ENCODE data around the gene GDF15. TPM values are rescaled to one million over a fixed set of nuclear protein-coding genes. Genes with fewer than 3 reads are reported as not detected.
"Not testable (repeated sequence)": the region's sequence is repeated elsewhere in the genome, so short reads cannot be mapped to it uniquely, and the experiment has no call there.

Gene GDF15
- total and polyA plus RNA-seq, 9 donors = 0.33 to 1.8 (median 0.72) TPM

- Histone ChIP-seq H3K9me3 (replicated peaks; ENCODE audit: control insufficient read depth, low read depth, low read length) (no peaks in the 10 kb centered on the region), H3K4me1 (ENCODE audit: control insufficient read depth, insufficient read depth, low read length) (peaks cover 15% of the 10 kb centered on the region), H3K4me3 (ENCODE audit: low read length) (no peak overlapping the region), H3K36me3 (ENCODE audit: control insufficient read depth, insufficient read depth, low read length) (peaks cover 24% of the 10 kb centered on the region), H3K27ac (ENCODE audit: low read length) (no peak overlapping the region), H3K27me3 (ENCODE audit: control insufficient read depth, insufficient read depth, low read length) (no peaks in the 10 kb centered on the region)
- WGBS (ENCODE audit: insufficient coverage) = 96% methylated on average over 10 of the region's 17 CpGs
- DNase-seq = no peak
Measured at GRCh38 chr19:18362934-18363542, 22.9 kb upstream of the GDF15 start.

- Histone ChIP-seq H3K4me3 (ENCODE audit: low read length) (no peak overlapping the region), H3K36me3 (ENCODE audit: control insufficient read depth, insufficient read depth, low read length) (peaks cover 24% of the 10 kb centered on the region), H3K27me3 (ENCODE audit: control insufficient read depth, insufficient read depth, low read length) (no peaks in the 10 kb centered on the region), H3K9me3 (replicated peaks; ENCODE audit: control insufficient read depth, low read depth, low read length) (no peaks in the 10 kb centered on the region), H3K27ac (ENCODE audit: low read length) (no peak overlapping the region), H3K4me1 (ENCODE audit: control insufficient read depth, insufficient read depth, low read length) (peaks cover 15% of the 10 kb centered on the region)
- WGBS (ENCODE audit: insufficient coverage) = 42% methylated on average over 2 of the region's 6 CpGs
- DNase-seq = no peak
Measured at GRCh38 chr19:18363787-18364186, 22.2 kb upstream of the GDF15 start.

GRCh38 chr19:18364277-18364825 lies 21.6 kb upstream of the GDF15 start:
- Histone ChIP-seq H3K4me1 (ENCODE audit: control insufficient read depth, insufficient read depth, low read length) (peaks cover 15% of the 10 kb centered on the region), H3K27ac (ENCODE audit: low read length) (peak overlapping the region; percentile 89), H3K36me3 (ENCODE audit: control insufficient read depth, insufficient read depth, low read length) (peaks cover 20% of the 10 kb centered on the region)
- H3K4me3 ChIP-seq (ENCODE audit: low read length); H3K9me3 ChIP-seq (replicated peaks; ENCODE audit: control insufficient read depth, low read depth, low read length); H3K27me3 ChIP-seq (ENCODE audit: control insufficient read depth, insufficient read depth, low read length); DNase-seq: not testable (repeated sequence)
- 19% methylated on average over 6 of the region's 11 CpGs for WGBS (ENCODE audit: insufficient coverage)

- no peak overlapping the region for H3K4me3 ChIP-seq (ENCODE audit: low read length)
- peak; percentile 92 for DNase-seq
- 8% methylated on average over 13 of the region's 15 CpGs for WGBS (ENCODE audit: insufficient coverage)
Measured at GRCh38 chr19:18364826-18365528, 21.0 kb upstream of the GDF15 start.

GRCh38 chr19:18366021-18366435 lies 19.9 kb upstream of the GDF15 start:
- no peaks in the 10 kb centered on the region for H3K9me3 ChIP-seq (replicated peaks; ENCODE audit: control insufficient read depth, low read depth, low read length)
- no peak overlapping the region for H3K4me3 ChIP-seq (ENCODE audit: low read length)
- no peaks in the 10 kb centered on the region for H3K27me3 ChIP-seq (ENCODE audit: control insufficient read depth, insufficient read depth, low read length)
- H3K4me1 ChIP-seq (ENCODE audit: control insufficient read depth, insufficient read depth, low read length) = peaks cover 15% of the 10 kb centered on the region
- WGBS (ENCODE audit: insufficient coverage) = no CpG with 5 or more reads among the region's 2 CpGs
- H3K27ac ChIP-seq (ENCODE audit: low read length) = no peak overlapping the region
- DNase-seq = no peak
- peaks cover 12% of the 10 kb centered on the region for H3K36me3 ChIP-seq (ENCODE audit: control insufficient read depth, insufficient read depth, low read length)

More at GRCh38 chr19:18364826-18365528, 21.0 kb upstream of the GDF15 start:
- Histone ChIP-seq H3K27ac (ENCODE audit: low read length) (peak overlapping the region; percentile 89), H3K27me3 (ENCODE audit: control insufficient read depth, insufficient read depth, low read length) (no peaks in the 10 kb centered on the region), H3K4me1 (ENCODE audit: control insufficient read depth, insufficient read depth, low read length) (peaks cover 15% of the 10 kb centered on the region), H3K9me3 (replicated peaks; ENCODE audit: control insufficient read depth, low read depth, low read length) (no peaks in the 10 kb centered on the region), H3K36me3 (ENCODE audit: control insufficient read depth, insufficient read depth, low read length) (peaks cover 14% of the 10 kb centered on the region)

- no peak for DNase-seq
- Histone ChIP-seq H3K4me1 (ENCODE audit: control insufficient read depth, insufficient read depth, low read length) (peaks cover 22% of the 10 kb centered on the region), H3K36me3 (ENCODE audit: control insufficient read depth, insufficient read depth, low read length) (peaks cover 3% of the 10 kb centered on the region), H3K9me3 (replicated peaks; ENCODE audit: control insufficient read depth, low read depth, low read length) (no peaks in the 10 kb centered on the region), H3K4me3 (ENCODE audit: low read length) (no peak overlapping the region), H3K27ac (ENCODE audit: low read length) (no peak overlapping the region), H3K27me3 (ENCODE audit: control insufficient read depth, insufficient read depth, low read length) (no peaks in the 10 kb centered on the region)
- WGBS (ENCODE audit: insufficient coverage) = 52% methylated on average over 10 of the region's 15 CpGs
Measured at GRCh38 chr19:18368504-18369222, 17.3 kb upstream of the GDF15 start.

- Histone ChIP-seq H3K4me1 (ENCODE audit: control insufficient read depth, insufficient read depth, low read length) (peaks cover 23% of the 10 kb centered on the region), H3K4me3 (ENCODE audit: low read length) (no peak overlapping the region), H3K36me3 (ENCODE audit: control insufficient read depth, insufficient read depth, low read length) (no peaks in the 10 kb centered on the region), H3K27me3 (ENCODE audit: control insufficient read depth, insufficient read depth, low read length) (no peaks in the 10 kb centered on the region), H3K27ac (ENCODE audit: low read length) (peak overlapping the region; percentile 88), H3K9me3 (replicated peaks; ENCODE audit: control insufficient read depth, low read depth, low read length) (no peaks in the 10 kb centered on the region)
- WGBS (ENCODE audit: insufficient coverage) = 89% methylated on average over 1 of the region's 4 CpGs
- no peak for DNase-seq
Measured at GRCh38 chr19:18373407-18373891, 12.5 kb upstream of the GDF15 start.

- H3K36me3 ChIP-seq (ENCODE audit: control insufficient read depth, insufficient read depth, low read length) = no peaks in the 10 kb centered on the region
- peak; percentile 95 for DNase-seq
- no peaks in the 10 kb centered on the region for H3K27me3 ChIP-seq (ENCODE audit: control insufficient read depth, insufficient read depth, low read length)
- H3K9me3 ChIP-seq (replicated peaks; ENCODE audit: control insufficient read depth, low read depth, low read length) = no peaks in the 10 kb centered on the region
- WGBS (ENCODE audit: insufficient coverage) = 28% methylated on average over 5 of the region's 17 CpGs
- H3K4me3 ChIP-seq (ENCODE audit: low read length) = no peak overlapping the region
- H3K4me1 ChIP-seq (ENCODE audit: control insufficient read depth, insufficient read depth, low read length) = peaks cover 23% of the 10 kb centered on the region
- H3K27ac ChIP-seq (ENCODE audit: low read length) = peak overlapping the region; percentile 88
Measured at GRCh38 chr19:18373892-18374629, 11.9 kb upstream of the GDF15 start.

GRCh38 chr19:18377026-18377425 lies 8.9 kb upstream of the GDF15 start:
- H3K9me3 ChIP-seq (replicated peaks; ENCODE audit: control insufficient read depth, low read depth, low read length) = no peaks in the 10 kb centered on the region
- no peak overlapping the region for H3K4me3 ChIP-seq (ENCODE audit: low read length)
- DNase-seq = peak; percentile 55
- no peaks in the 10 kb centered on the region for H3K27me3 ChIP-seq (ENCODE audit: control insufficient read depth, insufficient read depth, low read length)
- H3K27ac ChIP-seq (ENCODE audit: low read length) = no peak overlapping the region
- WGBS (ENCODE audit: insufficient coverage) = 100% methylated on average over 1 of the region's 6 CpGs
- no peaks in the 10 kb centered on the region for H3K36me3 ChIP-seq (ENCODE audit: control insufficient read depth, insufficient read depth, low read length)
- peaks cover 33% of the 10 kb centered on the region for H3K4me1 ChIP-seq (ENCODE audit: control insufficient read depth, insufficient read depth, low read length)

Measured in muscle of leg (tissue), 11 donors.